Fibroblast of skin of abdomen (primary cell): Measurements from ENCODE around the gene MRPS10.
"Not testable (repeated sequence)": the region's sequence is repeated elsewhere in the genome, so short reads cannot be mapped to it uniquely, and the experiment has no call there.

Source experiments
- DNase-seq: peaks from one replicate; pipeline ENCODE4 v3.0.0-alpha.2; 2013

Gene MRPS10

GRCh38 chr6:42237857-42238256 is 20.2 kb upstream of the MRPS10 start:
- no peak for DNase-seq

GRCh38 chr6:42236682-42237473 is 19.2 kb upstream of the MRPS10 start:
- no peak for DNase-seq

- no peak for DNase-seq
These were observed 18.4 kb upstream of the MRPS10 start for GRCh38 chr6:42236030-42236429.

GRCh38 chr6:42232035-42232434 is 14.4 kb upstream of the MRPS10 start:
- DNase-seq, result no peak

- no peak for DNase-seq
These were observed 13.0 kb upstream of the MRPS10 start for GRCh38 chr6:42230345-42231321.

- no peak for DNase-seq
These were observed 12.0 kb upstream of the MRPS10 start for GRCh38 chr6:42229506-42230119.

- no peak for DNase-seq
These were observed 10.6 kb upstream of the MRPS10 start for GRCh38 chr6:42228305-42228704.

GRCh38 chr6:42227173-42227850 is 9.7 kb upstream of the MRPS10 start:
- no peak for DNase-seq

GRCh38 chr6:42226645-42227143 is 9.0 kb upstream of the MRPS10 start:
- DNase-seq, result no peak

- DNase-seq, result peak; percentile 22
These were observed 8.5 kb upstream of the MRPS10 start for GRCh38 chr6:42226161-42226611.

GRCh38 chr6:42225419-42225818 is 7.8 kb upstream of the MRPS10 start:
- no peak for DNase-seq

GRCh38 chr6:42225029-42225339 is 7.3 kb upstream of the MRPS10 start:
- no peak for DNase-seq

- DNase-seq, result peak; percentile 76
These were observed 6.8 kb upstream of the MRPS10 start for GRCh38 chr6:42224222-42225028.

GRCh38 chr6:42222448-42222847 is 4.8 kb upstream of the MRPS10 start:
- DNase-seq, result no peak

GRCh38 chr6:42221546-42221945 is 3.9 kb upstream of the MRPS10 start:
- no peak for DNase-seq

- DNase-seq, result no peak
These were observed 3.1 kb upstream of the MRPS10 start for GRCh38 chr6:42220807-42221206.

- DNase-seq, result no peak
These were observed 523 bp downstream of the MRPS10 start for GRCh38 chr6:42217157-42217518.

GRCh38 chr6:42216495-42216894 is 1.2 kb downstream of the MRPS10 start:
- not testable (repeated sequence) for DNase-seq

- DNase-seq, result no peak
These were observed 5.2 kb downstream of the MRPS10 start for GRCh38 chr6:42212442-42212841.

- no peak for DNase-seq
These were observed 5.9 kb downstream of the MRPS10 start for GRCh38 chr6:42211726-42212125.

GRCh38 chr6:42210551-42210950 is 7.1 kb downstream of the MRPS10 start:
- DNase-seq, result no peak

- not testable (repeated sequence) for DNase-seq
These were observed 10.1 kb downstream of the MRPS10 start for GRCh38 chr6:42207559-42207958.
